Globus pallidus (tissue), 1 donor: ENCODE measurements around the gene ZNF496.
"Not testable (repeated sequence)": the region's sequence is repeated elsewhere in the genome, so short reads cannot be mapped to it uniquely, and the experiment has no call there.

Experiments
- DNase-seq: peaks from one replicate; pipeline ENCODE4 v3.0.0-alpha.2; 2015; ENCODE audit warnings: low spot score

Gene ZNF496

DNA sequence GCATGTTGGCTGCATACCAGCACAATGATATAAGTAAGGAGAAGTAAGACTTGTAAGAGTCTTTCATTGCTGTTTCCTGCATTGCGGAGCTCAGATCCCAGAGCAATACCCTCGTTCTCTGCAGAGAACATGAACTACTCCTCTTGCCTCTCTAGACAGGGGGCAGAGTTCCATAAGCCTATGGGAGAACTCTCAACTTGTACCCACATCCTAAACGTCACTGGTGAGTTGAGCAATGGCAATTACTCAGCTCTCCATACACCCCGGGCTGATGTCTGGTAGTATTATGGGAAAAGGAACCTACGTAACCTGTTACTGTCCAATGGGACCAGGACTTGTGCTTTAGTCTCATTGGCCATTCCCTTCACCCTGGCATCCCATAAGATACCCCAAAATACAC is 27.3 kb upstream of the ZNF496 start:
- no peak for DNase-seq

DNA sequence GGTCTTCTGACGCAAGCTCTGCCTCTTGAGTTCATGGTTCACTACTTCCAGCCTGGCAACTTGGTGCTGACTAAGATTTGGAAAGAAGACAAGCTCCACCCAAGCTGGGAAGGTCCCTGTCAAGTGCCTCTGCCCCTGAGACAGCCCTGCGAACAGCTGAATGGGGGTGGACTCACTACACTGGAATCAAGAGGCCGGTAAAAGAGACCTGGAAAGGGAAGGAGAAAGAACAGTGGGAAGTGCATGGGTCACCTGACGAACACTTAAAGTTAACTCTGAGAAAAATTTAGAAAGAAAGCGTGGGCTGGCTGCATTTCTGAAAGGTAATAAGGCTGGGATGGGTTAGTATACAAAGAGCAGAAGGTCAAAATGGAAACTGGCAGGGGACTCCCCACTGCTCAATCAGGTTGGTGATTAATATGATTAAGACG is 26.1 kb upstream of the ZNF496 start:
- no peak for DNase-seq

DNA sequence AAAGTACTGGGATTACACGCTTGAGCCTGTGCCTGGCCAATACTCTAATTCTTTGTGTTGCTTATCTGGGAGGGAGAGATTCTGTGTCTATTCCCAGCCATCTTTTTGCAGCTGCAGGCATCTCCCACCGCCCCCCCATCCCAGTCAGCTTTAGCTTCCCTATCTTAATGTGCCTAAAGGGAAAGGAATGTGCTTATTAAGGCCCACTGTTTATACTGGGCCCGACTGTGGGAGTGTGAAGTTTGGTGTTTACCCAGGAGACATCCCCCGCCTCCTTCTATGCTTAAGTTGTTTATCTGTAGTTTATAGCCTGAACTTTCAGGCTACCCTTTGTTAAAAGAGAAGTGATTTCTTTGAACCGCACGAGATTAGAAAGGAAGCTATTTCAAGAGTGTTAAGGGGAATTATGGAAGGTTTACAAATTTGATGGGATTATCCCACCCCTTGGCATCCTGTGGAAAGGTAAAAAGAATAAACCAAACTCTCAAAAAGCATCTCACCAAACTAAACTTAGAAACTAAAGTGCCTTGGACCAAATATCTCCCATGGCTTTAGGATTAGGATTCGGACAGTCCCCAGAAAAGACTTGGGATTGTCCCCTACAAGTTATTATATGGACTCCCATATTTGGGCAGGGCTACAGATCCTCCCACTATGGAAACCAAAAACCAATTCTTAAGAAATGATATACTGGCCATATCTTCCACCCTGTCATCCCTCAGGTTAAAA is 25.5 kb upstream of the ZNF496 start:
- no peak for DNase-seq

DNA sequence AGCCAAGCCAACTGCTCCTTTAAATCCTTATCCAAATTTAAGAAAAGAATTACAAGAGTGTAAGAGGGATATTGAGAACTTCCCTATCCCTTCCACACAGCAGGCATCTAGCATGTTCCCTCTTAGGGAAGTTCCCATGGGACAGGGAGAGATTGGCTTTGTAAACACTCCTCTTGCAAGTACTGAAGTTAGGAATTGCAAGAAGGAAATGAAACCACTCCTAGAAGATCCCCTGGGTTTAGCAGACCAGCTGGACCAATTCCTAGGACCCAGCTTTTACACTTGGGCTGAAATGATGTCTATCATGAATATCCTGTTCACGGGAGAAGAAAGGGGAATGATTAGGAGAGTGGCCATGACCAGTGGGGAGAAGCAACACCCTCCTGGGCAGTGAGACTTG is 23.5 kb upstream of the ZNF496 start:
- not testable (repeated sequence) for DNase-seq

GRCh38 chr1:247352175-247352574 is 20.5 kb upstream of the ZNF496 start:
- no peak for DNase-seq

- no peak for DNase-seq
Observed at GRCh38 chr1:247350587-247350986, 18.9 kb upstream of the ZNF496 start.

DNA sequence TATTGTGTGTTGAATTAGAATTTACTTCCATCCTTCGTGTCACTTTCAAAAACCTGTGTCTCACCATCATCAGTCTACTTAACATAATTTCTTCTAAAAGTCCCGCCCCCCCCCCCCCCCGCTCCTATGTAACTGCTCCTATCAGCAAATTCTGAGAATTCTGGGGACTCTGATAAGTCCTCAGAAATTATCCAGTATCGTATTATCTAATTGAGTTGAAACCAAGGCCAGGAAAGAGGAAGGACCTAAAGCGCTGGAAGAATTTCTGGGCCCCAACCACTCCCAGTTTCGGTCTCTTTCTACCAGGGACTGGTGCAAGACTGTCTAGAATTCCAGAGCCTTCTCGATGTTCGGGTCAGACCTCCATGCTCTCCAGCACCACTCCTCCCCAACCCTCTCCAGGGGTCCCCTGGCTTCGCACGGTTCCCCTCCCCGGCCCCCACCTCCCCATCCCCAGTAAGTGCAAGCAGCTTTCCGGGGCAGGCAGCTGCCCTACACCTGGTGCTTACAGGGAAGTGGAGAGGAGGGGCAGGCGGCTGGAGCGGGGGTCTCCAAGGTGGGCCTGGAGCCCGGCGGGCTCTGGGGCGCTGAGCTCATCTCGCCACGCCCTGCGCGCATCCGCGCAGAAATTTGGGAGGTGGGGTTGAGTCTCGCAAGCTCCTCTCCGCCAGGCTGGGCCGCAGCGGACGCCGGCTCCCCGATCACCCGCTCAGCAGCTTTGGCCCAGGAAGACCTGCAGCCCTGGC is 16.0 kb upstream of the ZNF496 start:
- no peak for DNase-seq

DNA sequence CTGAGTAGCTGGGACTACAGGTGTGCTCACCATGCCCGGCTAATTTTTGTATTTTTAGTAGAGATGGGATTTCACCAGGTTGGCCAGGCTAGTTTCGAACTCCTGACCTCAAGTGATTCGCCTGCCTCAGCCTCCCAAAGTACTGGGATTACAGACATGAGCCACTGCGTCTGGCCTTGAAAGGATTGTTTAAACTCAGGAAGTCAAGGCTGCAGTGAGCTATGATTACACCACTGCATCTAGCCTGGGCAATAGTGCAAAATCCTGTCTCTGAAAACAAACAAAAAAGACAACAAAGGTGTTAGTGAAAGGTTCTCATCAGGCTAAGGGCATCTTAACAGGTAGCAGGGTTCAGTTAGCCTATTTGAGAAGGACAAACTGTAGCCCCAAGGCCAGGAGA is 14.2 kb upstream of the ZNF496 start:
- DNase-seq = no peak

DNA sequence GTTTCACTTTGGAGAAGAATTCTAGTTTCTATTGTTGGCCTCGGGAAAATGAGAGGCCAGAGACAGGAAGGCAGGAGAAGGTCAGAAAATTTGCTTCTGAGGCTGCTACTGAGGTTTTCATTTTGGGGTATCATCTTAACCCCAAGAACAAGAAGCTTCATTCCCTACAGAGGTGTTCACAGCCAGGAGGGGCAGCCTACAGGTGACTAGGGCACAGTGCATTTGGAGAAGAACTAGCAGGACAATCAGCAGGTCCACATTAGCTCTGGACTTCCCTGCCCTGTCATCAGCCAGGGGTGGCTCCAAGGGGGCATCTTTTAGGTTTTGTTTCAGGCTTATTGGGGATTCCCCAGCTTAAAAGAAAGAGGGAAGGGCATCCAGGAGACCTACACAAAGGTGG is 12.1 kb upstream of the ZNF496 start:
- no peak for DNase-seq

DNA sequence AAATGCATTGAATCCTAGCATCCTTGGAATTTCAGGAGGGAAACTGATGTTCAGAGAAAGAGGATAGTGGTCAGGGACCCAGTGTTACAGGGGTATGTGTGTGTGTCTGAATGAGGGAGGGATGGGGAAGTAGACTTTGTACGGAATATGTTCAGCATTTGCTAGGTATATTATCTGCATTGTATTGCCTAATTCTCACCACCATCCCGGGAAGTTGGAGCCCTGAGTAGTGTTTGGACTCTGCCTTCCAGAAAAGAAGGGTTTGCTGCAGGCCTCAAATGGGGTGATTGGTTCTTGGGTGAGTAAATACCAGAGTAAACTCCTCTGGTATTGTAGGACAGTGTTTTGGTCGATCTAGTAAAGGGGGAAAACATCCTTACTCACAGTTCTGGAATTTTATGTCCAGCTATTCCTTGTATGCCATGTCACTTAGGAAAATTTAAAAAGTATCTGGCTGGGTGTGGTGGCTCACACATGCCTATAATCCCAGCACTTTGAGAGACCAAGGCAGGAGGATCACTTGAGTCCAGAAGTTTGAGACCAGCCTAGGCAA is 7.1 kb upstream of the ZNF496 start:
- DNase-seq = no peak

DNA sequence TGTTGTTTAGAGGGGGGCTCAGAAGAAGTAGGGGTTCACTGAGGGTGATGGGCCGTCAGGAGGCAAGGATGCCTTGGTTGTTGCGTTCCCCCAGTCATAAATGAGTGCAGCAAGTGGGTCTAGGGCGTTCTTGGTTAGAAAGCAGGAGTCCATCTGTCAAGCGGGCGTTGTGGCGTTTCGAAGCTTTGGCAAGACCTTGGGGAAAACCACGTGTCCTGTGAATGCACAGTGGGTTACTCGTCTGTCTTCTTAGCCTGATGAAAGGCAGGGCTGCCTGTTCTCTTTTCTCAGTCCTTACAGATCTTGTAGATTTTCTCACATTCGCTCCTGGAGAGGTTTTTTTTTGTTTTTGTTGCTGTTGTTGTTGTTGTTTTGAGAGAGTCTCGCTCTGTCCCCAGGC is 6.3 kb upstream of the ZNF496 start:
- no peak for DNase-seq

DNA sequence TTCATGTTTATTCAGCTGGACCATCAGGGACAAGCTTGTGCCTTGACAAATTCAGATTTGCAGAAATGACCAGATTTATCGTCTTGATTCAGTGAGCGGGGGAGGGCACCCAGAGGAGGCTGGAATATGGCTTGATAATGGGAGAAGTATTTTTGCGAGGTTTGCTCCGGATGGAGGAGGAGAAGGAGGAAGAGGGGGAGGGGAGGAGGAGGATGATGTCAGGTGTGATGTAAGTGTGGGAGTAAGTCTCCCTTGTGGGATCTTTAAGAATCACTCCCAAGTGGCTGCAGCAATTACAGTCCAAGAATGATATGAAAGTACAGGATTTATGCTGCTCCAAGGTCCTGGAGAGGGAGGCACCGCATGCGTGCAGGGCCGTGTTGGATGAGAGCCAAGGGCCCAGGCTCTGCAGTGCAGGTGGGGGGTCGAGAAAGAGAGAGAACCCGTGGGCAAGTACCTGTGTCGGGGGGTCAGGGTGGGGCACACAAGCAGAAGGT is 5.6 kb upstream of the ZNF496 start:
- DNase-seq = no peak

GRCh38 chr1:247336390-247336789 is 4.7 kb upstream of the ZNF496 start:
- DNase-seq = no peak

DNA sequence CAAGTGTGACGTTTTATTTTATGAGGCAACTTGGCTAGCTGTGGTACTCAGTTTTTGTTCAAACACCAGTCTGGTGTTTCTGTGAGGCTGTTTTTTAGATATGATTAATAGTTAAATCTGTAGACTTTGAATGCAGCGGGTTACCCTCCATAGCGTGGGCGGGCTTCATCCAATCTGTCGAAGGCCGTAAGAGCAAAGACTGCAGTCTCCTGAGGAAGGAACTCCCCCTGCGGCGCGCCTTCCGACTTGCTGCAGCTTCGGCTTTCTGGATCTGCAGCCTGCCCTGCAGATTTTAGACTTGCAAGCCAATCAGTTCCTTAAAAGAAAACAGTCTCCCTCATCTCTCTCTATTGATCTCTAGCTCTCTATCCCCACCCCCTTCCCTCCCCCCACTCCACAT is 4.2 kb upstream of the ZNF496 start:
- no peak for DNase-seq

DNA sequence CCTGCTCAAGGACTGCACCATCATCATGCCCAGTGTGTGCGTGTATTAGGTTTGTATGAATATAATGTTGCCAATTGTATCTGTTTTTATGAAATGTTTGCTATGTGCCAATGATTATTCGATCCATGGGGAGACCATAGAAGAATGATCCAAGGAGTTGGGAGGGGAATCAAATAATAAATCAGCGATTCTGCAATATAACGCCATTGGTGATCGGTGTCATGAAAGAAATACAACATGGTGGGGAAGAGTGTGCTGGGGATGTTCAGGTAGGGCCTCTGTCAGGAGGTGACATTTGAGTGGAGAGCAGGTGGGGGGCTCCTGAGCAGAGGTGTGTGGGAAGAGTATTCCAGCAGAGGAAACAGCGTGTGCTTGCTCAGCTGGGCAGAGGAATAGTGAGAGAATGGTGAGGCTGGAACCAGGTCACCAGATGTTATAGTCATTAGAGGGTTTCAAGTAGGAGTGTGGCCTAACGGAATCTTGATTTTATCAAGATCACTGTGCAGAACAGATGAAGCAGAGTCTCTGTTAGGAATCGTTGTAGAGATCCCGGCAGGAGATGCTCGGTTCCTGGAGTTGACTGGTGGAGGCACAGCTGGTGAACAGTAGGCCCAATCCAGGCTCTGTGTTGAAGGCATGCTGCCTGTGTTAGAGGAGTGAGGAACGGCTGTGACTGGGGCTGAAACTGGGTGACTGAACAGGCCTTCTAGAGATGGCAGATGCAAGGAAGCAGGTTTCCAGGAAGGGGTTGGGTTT is 2.9 kb upstream of the ZNF496 start:
- no peak for DNase-seq

GRCh38 chr1:247332623-247333361 is 1.1 kb upstream of the ZNF496 start:
- DNase-seq = peak; percentile 31

DNA sequence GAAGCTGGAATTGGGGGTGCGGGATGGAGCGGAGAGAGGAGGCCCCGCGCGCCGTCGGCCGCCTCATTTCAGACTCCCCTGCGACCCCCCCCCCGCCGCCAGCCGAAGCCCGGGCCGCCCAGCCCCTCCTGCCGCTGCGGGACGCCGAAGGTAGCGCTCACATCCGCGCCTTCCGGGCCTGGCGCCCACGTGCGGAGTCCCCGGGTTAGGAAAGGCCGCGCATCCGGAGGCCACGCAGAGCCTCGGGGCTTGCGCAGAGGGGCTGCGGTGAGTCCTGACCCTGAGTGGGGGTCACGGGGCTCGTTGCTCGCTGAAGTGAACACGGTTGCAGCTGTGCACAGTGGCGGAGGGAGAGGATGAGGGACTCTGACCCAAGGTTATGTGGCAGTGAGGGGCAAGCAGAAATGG is 552 bp upstream of the ZNF496 start:
- peak; percentile 29 for DNase-seq

DNA sequence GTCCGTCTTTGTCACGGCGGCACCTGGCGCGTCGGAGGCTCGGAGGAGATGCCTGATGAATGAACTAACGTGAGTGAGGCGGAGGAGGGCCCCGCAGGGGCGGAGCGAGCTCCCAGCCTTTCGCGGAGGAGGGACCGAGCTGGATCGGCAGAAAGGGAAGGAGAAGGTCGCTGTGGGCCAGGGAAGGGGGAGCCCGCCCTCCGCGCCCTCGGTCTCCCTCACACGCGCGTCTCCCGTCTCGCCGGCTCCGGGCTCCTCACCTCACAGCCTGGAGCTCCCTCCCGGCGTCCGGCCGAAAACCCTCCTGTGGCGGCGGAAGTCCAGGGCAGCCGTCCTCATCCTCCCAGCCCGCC is 519 bp downstream of the ZNF496 start:
- DNase-seq = peak; percentile 27

DNA sequence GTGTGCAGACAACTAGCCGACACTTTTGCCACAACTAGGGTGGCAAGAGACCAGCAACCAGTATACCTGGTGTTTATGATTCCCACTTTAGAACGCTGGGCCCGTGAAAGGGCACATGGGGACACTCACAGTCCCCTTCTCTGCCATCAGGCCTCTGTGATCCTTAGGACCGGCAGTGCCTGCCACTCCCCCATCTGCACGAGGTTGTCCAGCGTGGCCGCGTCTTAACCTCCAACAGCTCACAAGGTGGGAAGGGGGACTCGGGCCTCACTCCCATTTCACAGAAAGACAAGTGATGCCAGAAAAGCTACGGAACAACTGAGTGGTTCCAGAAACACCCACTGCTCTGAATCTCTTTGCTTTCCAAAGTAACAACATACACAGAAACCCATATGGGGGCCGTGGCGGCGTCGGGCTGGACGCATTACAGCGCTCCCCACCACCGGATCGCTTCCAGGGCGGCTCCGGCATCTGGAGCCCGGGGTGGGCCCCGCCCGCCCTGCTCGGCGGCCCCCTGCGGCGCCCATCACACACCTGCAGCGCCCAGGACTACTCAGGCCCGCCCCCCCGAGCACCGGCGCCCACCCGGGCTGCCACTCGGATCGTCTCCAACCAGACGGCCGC is 1.0 kb downstream of the ZNF496 start:
- DNase-seq = no peak

DNA sequence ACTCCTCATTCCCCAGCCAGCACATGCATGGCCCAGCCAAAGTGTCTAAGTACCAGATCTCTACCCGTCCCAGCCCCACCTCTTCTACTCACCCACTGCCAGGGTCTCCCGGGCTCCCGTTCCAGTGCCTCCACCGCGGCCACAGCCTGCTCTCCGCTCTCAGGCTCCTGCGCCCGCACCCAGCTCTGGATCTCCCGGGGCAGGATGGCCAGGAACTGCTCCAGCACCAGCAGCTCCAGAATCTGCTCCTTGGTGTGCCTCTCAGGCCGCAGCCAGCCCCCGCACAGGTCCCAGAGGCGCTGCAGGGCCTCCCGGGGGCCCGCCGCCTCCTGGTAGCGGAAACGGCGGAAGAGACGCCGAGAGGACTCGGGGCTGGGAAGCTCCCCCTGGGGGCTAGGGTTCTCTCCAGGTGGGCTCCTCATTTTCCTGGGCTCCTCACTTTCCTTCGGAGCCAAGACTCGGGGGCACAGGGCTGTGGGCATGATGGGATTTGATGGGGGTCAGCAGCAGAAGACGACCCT is 2.5 kb downstream of the ZNF496 start:
- DNase-seq = no peak

DNA sequence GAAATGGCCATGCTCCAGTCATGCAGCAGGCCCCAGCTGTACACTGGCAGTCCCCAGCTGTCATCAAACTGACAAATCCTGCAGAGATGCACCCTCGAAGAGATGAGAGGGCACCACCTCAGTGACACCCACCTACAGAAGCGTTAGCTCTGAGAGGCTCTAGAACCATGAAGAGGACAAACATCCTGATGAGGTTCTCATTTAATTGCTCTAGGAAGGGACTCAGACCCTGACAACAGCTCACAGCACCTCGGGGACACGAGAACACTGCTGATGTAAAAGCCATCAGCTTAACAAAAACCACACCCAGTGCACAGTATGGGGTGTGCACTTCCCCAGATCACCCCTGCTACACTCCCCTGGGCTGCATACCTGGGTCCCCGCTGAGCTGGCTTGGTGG is 3.4 kb downstream of the ZNF496 start:
- DNase-seq = no peak
